Measurements from ENCODE around the gene NUBPL.

GRCh38 chr14:31566456-31566855 lies 5.3 kb downstream of the NUBPL start:
- TF ChIP-seq POLR2A (IDR thresholded peaks at IDR 0.05; ENCODE audit: extremely low read depth, insufficient read length), result no peak
- TF ChIP-seq CTCF (IDR thresholded peaks at IDR 0.05; ENCODE audit: low read depth, low read length), result no peak
- TF ChIP-seq MAX (IDR thresholded peaks at IDR 0.05; ENCODE audit: low read depth, low read length), result no peak
